Fibroblast of villous mesenchyme (primary cell): Measurements from ENCODE around the gene LBH. TPM values are rescaled to one million over a fixed set of nuclear protein-coding genes. Genes with fewer than 3 reads are reported as not detected.

Experiments
- DNase-seq: peaks from one replicate; pipeline ENCODE4 v3.0.0-alpha.2; 2010; ENCODE audit warnings: low read depth
- H3K4me3 ChIP-seq: 2 replicates; pipeline ENCODE4 v1.5.1; 2011; ENCODE audit warnings: low read depth, mild to moderate bottlenecking, low read length
- total RNA-seq: library from RNA; depleted of rRNA; stranded (reverse); fragments of >200 nt; gene quantifications from 2 replicates; pipeline ENCODE4 v1.2.3, GENCODE V29; 2012
- TF ChIP-seq, protein P1 (sequence below): IDR thresholded peaks from 2 replicates; pipeline ENCODE4 v1.5.1; 2012; ENCODE audit warnings: low read depth, mild to moderate bottlenecking, low read length; ENCODE audit not compliant: insufficient read depth

Gene LBH
- total RNA-seq, 1 donor, result 803 TPM

DNA sequence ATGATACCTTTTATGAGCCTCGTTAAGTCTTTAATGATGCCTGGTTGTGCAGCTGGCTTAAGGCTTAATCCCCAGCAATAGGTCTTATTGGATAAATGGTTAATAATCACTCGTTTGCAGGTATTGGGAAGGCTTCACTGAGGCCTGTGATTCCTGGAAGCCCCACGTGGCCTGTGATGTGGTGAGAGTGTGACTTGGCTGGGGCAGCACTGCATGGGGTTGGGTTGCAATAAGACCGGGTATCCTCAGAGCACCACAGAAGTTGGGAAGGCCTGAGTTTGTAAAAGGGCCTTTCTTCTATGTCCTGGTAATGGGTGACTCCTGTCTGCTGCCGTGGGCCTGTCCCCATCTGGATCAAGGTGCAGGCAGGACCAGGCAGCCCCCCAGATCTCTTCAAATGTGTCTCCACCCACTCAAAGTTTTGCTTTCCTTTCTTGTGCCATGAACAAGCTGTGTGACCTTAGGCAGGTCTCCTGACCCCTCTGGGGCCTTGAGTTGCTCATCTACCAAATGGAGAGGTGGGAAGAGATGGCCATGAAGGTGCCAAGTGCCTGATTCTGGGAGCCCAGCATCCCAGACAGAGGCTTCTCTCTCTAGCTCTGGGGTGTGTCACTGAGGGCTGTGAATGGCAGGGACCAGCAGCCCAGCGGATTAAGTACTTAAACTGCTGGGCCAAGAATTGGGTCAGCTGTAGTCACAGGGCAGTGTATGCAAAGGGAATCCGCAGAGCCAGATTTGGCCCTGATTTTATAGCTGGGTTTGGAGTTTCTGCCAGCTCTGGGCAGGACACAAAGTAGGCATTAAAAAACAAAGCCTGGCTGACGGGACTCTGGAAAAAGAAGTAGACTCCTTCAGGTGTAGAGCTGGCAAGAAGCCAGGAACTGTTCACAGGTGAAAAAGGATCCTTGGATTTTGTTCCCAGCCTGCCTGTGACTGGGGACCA lies 24.4 kb downstream of the LBH start:
- DNase-seq, result no peak
- TF ChIP-seq, protein P1, sequence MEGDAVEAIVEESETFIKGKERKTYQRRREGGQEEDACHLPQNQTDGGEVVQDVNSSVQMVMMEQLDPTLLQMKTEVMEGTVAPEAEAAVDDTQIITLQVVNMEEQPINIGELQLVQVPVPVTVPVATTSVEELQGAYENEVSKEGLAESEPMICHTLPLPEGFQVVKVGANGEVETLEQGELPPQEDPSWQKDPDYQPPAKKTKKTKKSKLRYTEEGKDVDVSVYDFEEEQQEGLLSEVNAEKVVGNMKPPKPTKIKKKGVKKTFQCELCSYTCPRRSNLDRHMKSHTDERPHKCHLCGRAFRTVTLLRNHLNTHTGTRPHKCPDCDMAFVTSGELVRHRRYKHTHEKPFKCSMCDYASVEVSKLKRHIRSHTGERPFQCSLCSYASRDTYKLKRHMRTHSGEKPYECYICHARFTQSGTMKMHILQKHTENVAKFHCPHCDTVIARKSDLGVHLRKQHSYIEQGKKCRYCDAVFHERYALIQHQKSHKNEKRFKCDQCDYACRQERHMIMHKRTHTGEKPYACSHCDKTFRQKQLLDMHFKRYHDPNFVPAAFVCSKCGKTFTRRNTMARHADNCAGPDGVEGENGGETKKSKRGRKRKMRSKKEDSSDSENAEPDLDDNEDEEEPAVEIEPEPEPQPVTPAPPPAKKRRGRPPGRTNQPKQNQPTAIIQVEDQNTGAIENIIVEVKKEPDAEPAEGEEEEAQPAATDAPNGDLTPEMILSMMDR, result no peak
- no peak overlapping the region for H3K4me3 ChIP-seq

DNA sequence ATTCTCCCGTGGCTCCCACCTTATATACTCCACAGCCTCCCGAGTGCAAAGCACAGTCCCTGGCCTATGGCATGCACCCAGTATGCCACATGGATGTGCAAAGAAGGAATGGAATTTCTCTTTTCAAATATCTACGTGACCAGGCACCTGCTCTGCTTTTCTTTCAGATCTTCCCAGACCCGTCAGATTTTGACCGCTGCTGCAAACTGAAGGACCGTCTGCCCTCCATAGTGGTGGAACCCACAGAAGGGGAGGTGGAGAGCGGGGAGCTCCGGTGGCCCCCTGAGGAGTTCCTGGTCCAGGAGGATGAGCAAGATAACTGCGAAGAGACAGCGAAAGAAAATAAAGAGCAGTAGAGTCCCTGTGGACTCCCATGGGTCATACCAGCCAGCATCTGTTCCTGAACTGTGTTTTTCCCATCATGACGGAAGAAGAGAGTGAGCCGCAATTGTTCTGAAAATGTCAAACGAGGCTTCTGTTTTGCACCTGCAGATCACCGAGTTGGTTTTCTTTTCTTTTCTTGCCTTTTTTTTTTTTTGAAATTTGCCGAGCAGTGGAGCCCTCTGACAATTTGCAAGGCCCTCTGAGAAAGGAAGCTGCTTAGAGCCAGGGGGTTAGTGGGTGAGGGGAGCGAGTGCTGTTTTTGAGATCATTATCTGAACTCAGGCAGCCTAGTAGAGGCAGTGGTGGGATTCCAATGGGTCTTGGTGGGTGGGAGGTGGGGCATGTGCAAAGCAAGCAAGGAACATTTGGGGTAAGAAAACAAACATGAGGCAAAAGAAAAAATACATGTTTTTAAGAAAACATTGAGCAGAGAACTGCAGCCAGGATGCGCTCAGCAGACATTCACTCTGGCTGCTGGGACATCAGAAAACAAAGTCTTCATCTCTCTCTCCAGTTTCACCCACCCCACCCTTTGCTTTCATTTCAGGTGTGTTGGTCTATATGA lies 26.2 kb downstream of the LBH start:
- TF ChIP-seq, protein P1, result no peak
- DNase-seq, result no peak
- no peak overlapping the region for H3K4me3 ChIP-seq

- no peak overlapping the region for H3K4me3 ChIP-seq
- TF ChIP-seq, protein P1, result no peak
- DNase-seq, result no peak
Observed at GRCh38 chr2:30259071-30259470, 27.7 kb downstream of the LBH start.

- H3K4me3 ChIP-seq, result no peak overlapping the region
- TF ChIP-seq, protein P1, result no peak
- DNase-seq, result no peak
Observed at GRCh38 chr2:30259827-30260679, 28.7 kb downstream of the LBH start.

GRCh38 chr2:30260941-30261340 lies 29.6 kb downstream of the LBH start:
- TF ChIP-seq, protein P1, result no peak
- no peak for DNase-seq
- H3K4me3 ChIP-seq, result no peak overlapping the region

- H3K4me3 ChIP-seq, result no peak overlapping the region
- TF ChIP-seq, protein P1, result no peak
- no peak for DNase-seq
Observed at GRCh38 chr2:30261695-30262211, 30.4 kb downstream of the LBH start.
